Activated CD8-positive, alpha-beta T cell treated with anti-CD3 and anti-CD28 coated beads for 36 hours (primary cell): Measurements from ENCODE around the gene CNTLN. TPM values are rescaled to one million over a fixed set of nuclear protein-coding genes. Genes with fewer than 3 reads are reported as not detected.

Source experiments
- ATAC-seq: fragments of 200-7000 bp; cut with Tn5 transposase; one replicate; pipeline ENCODE4 v1.10.0; 2021; ENCODE audit warnings: mild to moderate bottlenecking, moderate library complexity
- CTCF ChIA-PET: fragments of 350-600 bp; sonication (Branson Sonifier 250); formaldehyde crosslinking; loops from one replicate; lab custom pipeline; 2021; ENCODE audit warnings: antibody characterized with exemption; lab: Charles Lee
- POLR2A ChIA-PET: fragments of 350-600 bp; sonication (Branson Sonifier 250); formaldehyde crosslinking; loops from one replicate; lab custom pipeline; 2021; ENCODE audit warnings: antibody characterized with exemption; lab: Charles Lee
- DNase-seq: peaks from one replicate; pipeline ENCODE4 v3.0.0-alpha.2; 2020
- H3K27ac Mint-ChIP-seq: one replicate; pipeline ENCODE4 v1.8.0; 2021; ENCODE audit warnings: mild to moderate bottlenecking, mixed read lengths
- H3K27me3 Mint-ChIP-seq: one replicate; pipeline ENCODE4 v1.8.0; 2021; ENCODE audit warnings: mixed read lengths
- H3K36me3 Mint-ChIP-seq: one replicate; pipeline ENCODE4 v1.8.0; 2021; ENCODE audit warnings: low read depth, mixed read lengths
- H3K4me1 Mint-ChIP-seq: one replicate; pipeline ENCODE4 v1.8.0; 2021; ENCODE audit warnings: low read depth, mixed read lengths
- H3K4me3 Mint-ChIP-seq: one replicate; pipeline ENCODE4 v1.8.0; 2021; ENCODE audit warnings: mild to moderate bottlenecking, moderate library complexity, mixed read lengths
- H3K9me3 Mint-ChIP-seq: one replicate; pipeline ENCODE4 v1.8.0; 2021; ENCODE audit warnings: mixed read lengths
- intact Hi-C: fragments of 100-400 bp; cut with micrococcal nuclease; formaldehyde crosslinking; loops from one replicate; pipeline ENCODE4 v1.10.0; 2022
- total RNA-seq, 2 experiments: library from RNA; stranded (reverse); gene quantifications; one replicate each; pipeline ENCODE4 v1.2.3, GENCODE V29; 2021
- TF ChIP-seq, protein P1 (sequence below): fragments of 200-600 bp; IDR thresholded peaks from one replicate; pipeline ENCODE4 v1.8.0; 2022; ENCODE audit warnings: antibody characterized with exemption, mild to moderate bottlenecking

The CNTLN gene
- total RNA-seq, 2 experiments from 2014 or later = 0.40 to 0.43 TPM

DNA sequence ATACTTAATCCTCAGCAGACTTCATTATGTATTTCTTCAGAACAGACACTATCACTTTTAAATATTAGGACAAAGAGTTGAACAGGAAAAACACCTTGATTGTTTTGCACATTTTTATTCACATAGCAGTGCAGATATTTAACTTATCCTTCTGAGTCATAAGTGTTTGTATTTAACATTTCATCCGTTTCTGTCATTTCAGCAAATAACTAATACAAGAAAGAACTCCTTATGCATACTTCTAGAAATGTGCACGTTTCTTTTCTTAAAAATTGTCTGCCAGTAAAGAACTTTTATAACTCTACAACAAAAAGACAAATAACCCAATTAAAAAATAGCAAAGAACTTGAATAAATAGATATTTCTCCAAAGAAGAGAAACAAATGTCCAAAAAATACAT, 3.3 kb upstream of the CNTLN start:
- Mint-ChIP-seq H3K27me3 (peaks cover 25% of the 10 kb centered on the region), H3K27ac (no peak overlapping the region), H3K36me3 (peaks cover 2% of the 10 kb centered on the region), H3K4me3 (no peak overlapping the region), H3K4me1 (peaks cover 8% of the 10 kb centered on the region), H3K9me3 (no peaks in the 10 kb centered on the region)
- DNase-seq (no peak), ATAC-seq (no peak)
- ChIA-PET POLR2A (no interaction called here), CTCF (no interaction called here)
- intact Hi-C loops = no loop called here
- TF ChIP-seq, protein P1, sequence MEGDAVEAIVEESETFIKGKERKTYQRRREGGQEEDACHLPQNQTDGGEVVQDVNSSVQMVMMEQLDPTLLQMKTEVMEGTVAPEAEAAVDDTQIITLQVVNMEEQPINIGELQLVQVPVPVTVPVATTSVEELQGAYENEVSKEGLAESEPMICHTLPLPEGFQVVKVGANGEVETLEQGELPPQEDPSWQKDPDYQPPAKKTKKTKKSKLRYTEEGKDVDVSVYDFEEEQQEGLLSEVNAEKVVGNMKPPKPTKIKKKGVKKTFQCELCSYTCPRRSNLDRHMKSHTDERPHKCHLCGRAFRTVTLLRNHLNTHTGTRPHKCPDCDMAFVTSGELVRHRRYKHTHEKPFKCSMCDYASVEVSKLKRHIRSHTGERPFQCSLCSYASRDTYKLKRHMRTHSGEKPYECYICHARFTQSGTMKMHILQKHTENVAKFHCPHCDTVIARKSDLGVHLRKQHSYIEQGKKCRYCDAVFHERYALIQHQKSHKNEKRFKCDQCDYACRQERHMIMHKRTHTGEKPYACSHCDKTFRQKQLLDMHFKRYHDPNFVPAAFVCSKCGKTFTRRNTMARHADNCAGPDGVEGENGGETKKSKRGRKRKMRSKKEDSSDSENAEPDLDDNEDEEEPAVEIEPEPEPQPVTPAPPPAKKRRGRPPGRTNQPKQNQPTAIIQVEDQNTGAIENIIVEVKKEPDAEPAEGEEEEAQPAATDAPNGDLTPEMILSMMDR = no peak

DNA sequence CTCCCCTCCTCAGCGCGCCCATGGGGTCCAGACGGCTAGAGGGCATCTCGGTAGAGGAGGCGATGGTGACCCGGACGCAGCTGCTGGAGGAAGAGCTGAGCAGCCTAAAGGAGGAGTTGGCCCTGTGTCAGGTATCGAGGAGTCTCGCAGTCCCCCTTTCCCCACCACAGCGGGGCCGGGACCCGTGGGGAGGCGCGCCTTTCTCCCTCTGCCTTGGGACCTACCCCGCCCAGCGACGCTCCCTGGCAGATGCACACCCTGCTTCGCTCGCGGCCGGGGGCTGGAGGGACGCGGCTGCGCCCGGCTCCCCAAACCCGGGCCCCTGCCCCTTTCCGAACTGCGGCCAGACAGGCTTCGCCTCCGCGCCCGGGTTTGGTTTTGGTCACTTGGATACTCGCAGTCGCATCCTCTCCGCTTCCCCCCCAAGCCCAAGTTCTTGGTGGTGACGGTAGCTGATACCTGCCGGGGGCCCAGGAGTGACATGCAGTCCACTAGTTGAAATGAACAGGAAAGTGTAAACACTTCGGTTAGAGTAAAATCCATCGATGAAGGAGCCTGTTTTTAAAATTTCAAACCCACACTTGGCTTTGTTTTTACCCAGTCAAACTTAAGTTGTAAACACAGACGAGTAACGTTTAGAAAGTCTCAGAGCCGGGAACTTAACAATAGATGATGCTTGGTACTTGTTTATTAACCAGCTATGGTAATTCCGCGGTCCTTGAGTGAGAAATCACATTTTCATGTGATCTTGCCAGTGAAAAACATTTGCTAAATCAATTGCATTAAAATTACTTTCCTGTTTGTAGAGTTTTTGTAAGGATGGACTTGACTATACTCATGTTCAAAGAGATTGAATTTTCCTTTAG, 688 bp downstream of the CNTLN start:
- peaks cover 31% of the 10 kb centered on the region for H3K27me3 Mint-ChIP-seq
- ATAC-seq (peak; percentile 49), DNase-seq (peak; percentile 7)
- H3K27ac Mint-ChIP-seq = no peak overlapping the region
- H3K36me3 Mint-ChIP-seq = peaks cover 2% of the 10 kb centered on the region
- no peaks in the 10 kb centered on the region for H3K9me3 Mint-ChIP-seq
- CTCF ChIA-PET = no interaction called here
- TF ChIP-seq, protein P1 = no peak
- POLR2A ChIA-PET = no interaction called here
- intact Hi-C loops = no loop called here
- peaks cover 8% of the 10 kb centered on the region for H3K4me1 Mint-ChIP-seq
- peak overlapping the region; percentile 62 for H3K4me3 Mint-ChIP-seq

DNA sequence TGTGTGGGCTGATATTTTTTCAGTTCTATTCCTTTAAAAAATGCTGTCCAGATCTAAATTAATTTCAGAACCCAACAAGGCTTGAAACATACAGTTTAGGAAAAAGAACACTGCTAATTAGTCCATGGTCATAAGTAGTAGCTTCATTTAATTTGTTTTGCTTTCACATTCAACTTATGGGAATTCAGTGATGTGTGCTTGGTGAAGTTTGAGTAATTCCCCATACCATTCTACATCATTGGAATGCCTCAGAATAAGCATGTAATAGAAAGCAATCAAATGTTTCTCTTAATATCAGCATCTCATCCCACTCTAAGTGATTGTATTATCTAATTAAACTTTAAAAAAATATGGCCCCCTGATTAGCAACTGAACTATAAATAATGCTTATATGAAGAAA, 2.7 kb downstream of the CNTLN start:
- ChIA-PET CTCF (no interaction called here), POLR2A (interaction anchor here (0.6 kb wide), 1 partner anchor 103 kb away, joined by 3 read pairs; no protein-coding TSS in a partner anchor)
- Mint-ChIP-seq H3K4me3 (no peak overlapping the region), H3K27ac (no peak overlapping the region), H3K9me3 (no peaks in the 10 kb centered on the region), H3K27me3 (peaks cover 29% of the 10 kb centered on the region), H3K4me1 (peaks cover 8% of the 10 kb centered on the region), H3K36me3 (peaks cover 2% of the 10 kb centered on the region)
- no peak for DNase-seq
- intact Hi-C loops = no loop called here
- no peak for ATAC-seq
- TF ChIP-seq, protein P1 = no peak

DNA sequence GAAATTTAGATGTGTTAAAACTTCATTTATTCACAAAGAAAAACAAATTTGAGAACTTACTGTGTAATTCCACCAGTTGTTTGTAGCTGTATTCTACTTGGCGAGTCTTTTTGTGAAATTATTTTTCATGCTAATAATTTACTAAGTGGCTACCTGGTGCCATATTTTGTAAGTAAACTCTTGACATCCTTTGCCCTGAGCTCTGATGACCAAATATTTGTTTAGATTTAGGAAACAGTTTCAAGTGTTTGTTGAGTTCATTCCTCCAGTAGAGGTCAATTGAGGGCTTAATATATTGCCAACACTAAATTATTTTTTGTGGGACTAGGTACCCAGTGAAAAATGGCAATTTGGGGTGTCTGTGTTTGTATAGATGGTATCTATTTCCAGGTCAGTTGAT, 3.7 kb downstream of the CNTLN start:
- Mint-ChIP-seq H3K36me3 (peaks cover 2% of the 10 kb centered on the region), H3K27me3 (peaks cover 28% of the 10 kb centered on the region), H3K4me1 (peaks cover 8% of the 10 kb centered on the region), H3K27ac (no peak overlapping the region), H3K9me3 (no peaks in the 10 kb centered on the region), H3K4me3 (no peak overlapping the region)
- TF ChIP-seq, protein P1 = no peak
- no peak for ATAC-seq
- intact Hi-C loops = no loop called here
- ChIA-PET POLR2A (no interaction called here), CTCF (interaction anchor here (1.3 kb wide), 1 partner anchor 22 kb away, joined by 3 read pairs; no protein-coding TSS in a partner anchor)
- DNase-seq = no peak

DNA sequence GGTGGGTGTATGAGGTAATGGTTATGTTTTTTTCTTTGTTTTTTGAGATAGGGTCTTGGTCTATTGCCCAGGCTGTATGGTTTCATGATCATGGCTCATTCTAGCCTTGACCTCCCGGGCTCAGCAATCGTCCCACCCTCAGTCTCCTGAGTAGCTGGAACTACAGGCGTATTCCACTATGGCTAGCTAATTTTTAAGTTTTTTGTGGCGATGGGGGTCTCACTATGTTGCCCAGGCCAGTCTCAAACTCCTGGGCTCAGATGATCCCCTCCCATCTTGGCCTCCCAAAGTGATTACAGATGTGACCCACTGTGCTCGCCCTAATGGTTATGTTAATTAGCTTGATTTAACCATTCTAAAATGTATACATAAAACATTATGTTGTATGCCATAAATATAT, 5.6 kb downstream of the CNTLN start:
- ChIA-PET CTCF (no interaction called here), POLR2A (interaction anchor here (1.3 kb wide), 1 partner anchor 8 kb away, joined by 4 read pairs; no protein-coding TSS in a partner anchor)
- no peak for ATAC-seq
- intact Hi-C loops = no loop called here
- no peaks in the 10 kb centered on the region for H3K36me3 Mint-ChIP-seq
- H3K9me3 Mint-ChIP-seq = no peaks in the 10 kb centered on the region
- H3K4me3 Mint-ChIP-seq = no peak overlapping the region
- H3K4me1 Mint-ChIP-seq = peaks cover 2% of the 10 kb centered on the region
- DNase-seq = no peak
- H3K27me3 Mint-ChIP-seq = peaks cover 15% of the 10 kb centered on the region
- H3K27ac Mint-ChIP-seq = no peak overlapping the region
- TF ChIP-seq, protein P1 = no peak
